ENCODE results near the gene PCBD2. TPM values are rescaled to one million over a fixed set of nuclear protein-coding genes. Genes with fewer than 3 reads are reported as not detected.

Gene PCBD2
- total and polyA plus RNA-seq, 2 of the 4 experiments (the other 2 are of a cell fraction): 2.2 to 2.7 TPM

GRCh38 chr5:135011355-135012032 is 106.6 kb downstream of the PCBD2 start:
- Histone ChIP-seq H2AK9ac (replicated peaks; ENCODE audit: low read depth, low read length, poor library complexity) (no peak overlapping the region), H3K27ac (ENCODE audit: insufficient read depth, low read length) (no peak overlapping the region), H2AFZ (replicated peaks; ENCODE audit: low read length, poor library complexity) (no peak overlapping the region), H3K18ac (ENCODE audit: low read depth, low read length) (no peak overlapping the region), H4K91ac (ENCODE audit: insufficient read depth, low read depth, low read length) (no peak overlapping the region), H2BK15ac (ENCODE audit: low read depth, low read length) (no peak overlapping the region), H3K9me3 (ENCODE audit: control insufficient read depth, insufficient read depth, low read length) (no peaks in the 10 kb centered on the region), H3K4me3 (ENCODE audit: insufficient read depth, low read depth, low read length) (no peak overlapping the region), H4K5ac (ENCODE audit: low read depth, low read length) (no peak overlapping the region), H3K36me3 (ENCODE audit: control insufficient read depth, insufficient read depth, low read length) (peaks cover 2% of the 10 kb centered on the region; the same call in 1 of the 2 replicates), H3K4me2 (ENCODE audit: low read depth, low read length) (no peak overlapping the region), H3K4ac (ENCODE audit: low read depth, low read length) (no peak overlapping the region), H2BK5ac (ENCODE audit: low read depth, low read length, poor library complexity, severe bottlenecking) (no peak overlapping the region), H3K9ac (ENCODE audit: low read depth, low read length) (no peak overlapping the region), H3K4me1 (ENCODE audit: control insufficient read depth, insufficient read depth, low read length) (peaks cover 7% of the 10 kb centered on the region; the same call in 1 of the 2 replicates), H2BK120ac (ENCODE audit: low read depth, low read length) (no peak overlapping the region), H3K27me3 (ENCODE audit: control insufficient read depth, insufficient read depth, low read length) (no peaks in the 10 kb centered on the region), H2BK20ac (ENCODE audit: low read depth, low read length) (no peak overlapping the region), H3K79me1 (ENCODE audit: low read depth in 1 of 2, low read length in 2 of 2) (no peaks in the 10 kb centered on the region), H3K23ac (ENCODE audit: low read depth, low read length) (0 out of 2 replicates have a peak overlapping the region, but pooled peaks have one; percentile 15), H3K9me1 (ENCODE audit: insufficient read depth, low read length) (peaks cover 9% of the 10 kb centered on the region; the same call in 1 of the 2 replicates), H4K8ac (ENCODE audit: low read depth in 2 of 2, low read length in 2 of 2) (no peak overlapping the region), H2AK5ac (ENCODE audit: low read depth, low read length) (no peak overlapping the region), H4K20me1 (ENCODE audit: insufficient read depth, low read length) (peaks cover 6% of the 10 kb centered on the region), H3K14ac (replicated peaks; ENCODE audit: low read depth, low read length) (no peak overlapping the region), H3K56ac (ENCODE audit: extremely low read depth, insufficient read depth, low read length) (no peak overlapping the region)
- WGBS, 2 experiments (ENCODE audit: extremely low coverage in 2 of 2, insufficient read length in 1 of 2): no CpG with 5 or more reads among the region's 4 CpGs
- in situ Hi-C loops (cut with MboI; ENCODE audit: low sequenced_read_pairs) (loop anchor here (10.0 kb wide), 1 partner anchor 323 kb away; no protein-coding TSS in a partner anchor), intact Hi-C loops (cut with micrococcal nuclease) (no loop called here), dilution Hi-C loops (cut with HindIII; ENCODE audit: low sequenced_read_pairs, unreplicated experiment) (no loop called here)
- TF ChIP-seq CHD1 (IDR thresholded peaks at IDR 0.05; ENCODE audit: low read depth, low read length): no peak
- no peak for TF ChIP-seq BHLHE40 (IDR thresholded peaks at IDR 0.05; ENCODE audit: low read depth, low read length)
- no peak for TF ChIP-seq POLR2A (IDR thresholded peaks at IDR 0.05; ENCODE audit: low read depth, low read length)
- TF ChIP-seq USF2 (IDR thresholded peaks at IDR 0.05; ENCODE audit: low read depth, low read length): no peak
- no peak for TF ChIP-seq FOS (IDR thresholded peaks at IDR 0.05; ENCODE audit: low read depth, low read length)
- no peak for TF ChIP-seq CTCF (conservative IDR thresholded peaks at IDR 0.05; ENCODE audit: low read depth, low read length)
- no peak for TF ChIP-seq RCOR1 (IDR thresholded peaks at IDR 0.05; ENCODE audit: insufficient replicate concordance, low read length)
- TF ChIP-seq SMC3 (IDR thresholded peaks at IDR 0.05; ENCODE audit: low read depth, low read length): no peak
- TF ChIP-seq RFX5 (IDR thresholded peaks at IDR 0.05; ENCODE audit: low read depth, low read length): no peak
- TF ChIP-seq MAZ (IDR thresholded peaks at IDR 0.05; ENCODE audit: borderline replicate concordance, low read depth, low read length): no peak
- TF ChIP-seq RAD21 (IDR thresholded peaks at IDR 0.05; ENCODE audit: low read length): no peak
- no peak for TF ChIP-seq ELK1 (IDR thresholded peaks at IDR 0.05; ENCODE audit: borderline replicate concordance, low read depth, low read length)
- no peak for DNase-seq
- no peak for ATAC-seq (ENCODE audit: low read depth)
- ChIA-PET POLR2A (ENCODE audit: unreplicated experiment) (no interaction called here), CTCF (interaction anchor here (0.6 to 1.0 kb wide), 2 partner anchors 144 to 180 kb away, joined by 3 read pairs; no protein-coding TSS in a partner anchor)
- no TSS peak for BruUV-seq (replicated peaks)

Measured in IMR-90 (cell line).